ENCODE measurements around the gene TLR3.
A peak's percentile ranks its signal among the peaks of the same experiment; 100 is the strongest.

Gene TLR3

DNA sequence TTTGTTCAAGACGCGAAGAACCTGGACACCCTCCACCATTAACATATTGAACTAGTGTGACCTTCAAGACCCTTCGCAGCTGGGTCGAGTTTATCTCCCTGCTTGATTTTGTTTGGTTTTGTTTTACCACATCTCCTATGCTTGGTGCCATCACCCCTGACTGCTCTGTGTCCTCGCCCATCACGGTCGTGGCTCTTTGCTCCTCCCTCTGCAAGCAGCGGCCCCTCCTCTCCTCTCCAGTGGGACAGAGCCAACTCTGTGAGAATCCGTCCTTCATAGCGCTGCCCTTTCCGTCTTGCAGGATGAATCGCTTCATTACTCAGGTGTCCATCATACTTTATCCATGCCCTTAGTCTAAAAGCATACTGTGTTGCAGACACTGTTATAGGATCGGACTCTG is 26.4 kb downstream of the TLR3 start:
- peak; percentile 9 for DNase-seq (ENCODE audit: low read depth)
- H3K4me3 ChIP-seq (ENCODE audit: low read length) = no peak overlapping the region
- TF ChIP-seq, protein P1, sequence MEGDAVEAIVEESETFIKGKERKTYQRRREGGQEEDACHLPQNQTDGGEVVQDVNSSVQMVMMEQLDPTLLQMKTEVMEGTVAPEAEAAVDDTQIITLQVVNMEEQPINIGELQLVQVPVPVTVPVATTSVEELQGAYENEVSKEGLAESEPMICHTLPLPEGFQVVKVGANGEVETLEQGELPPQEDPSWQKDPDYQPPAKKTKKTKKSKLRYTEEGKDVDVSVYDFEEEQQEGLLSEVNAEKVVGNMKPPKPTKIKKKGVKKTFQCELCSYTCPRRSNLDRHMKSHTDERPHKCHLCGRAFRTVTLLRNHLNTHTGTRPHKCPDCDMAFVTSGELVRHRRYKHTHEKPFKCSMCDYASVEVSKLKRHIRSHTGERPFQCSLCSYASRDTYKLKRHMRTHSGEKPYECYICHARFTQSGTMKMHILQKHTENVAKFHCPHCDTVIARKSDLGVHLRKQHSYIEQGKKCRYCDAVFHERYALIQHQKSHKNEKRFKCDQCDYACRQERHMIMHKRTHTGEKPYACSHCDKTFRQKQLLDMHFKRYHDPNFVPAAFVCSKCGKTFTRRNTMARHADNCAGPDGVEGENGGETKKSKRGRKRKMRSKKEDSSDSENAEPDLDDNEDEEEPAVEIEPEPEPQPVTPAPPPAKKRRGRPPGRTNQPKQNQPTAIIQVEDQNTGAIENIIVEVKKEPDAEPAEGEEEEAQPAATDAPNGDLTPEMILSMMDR (IDR thresholded peaks at IDR 0.05; ENCODE audit: insufficient read depth, low read depth, low read length, missing control alignments) = no peak

DNA sequence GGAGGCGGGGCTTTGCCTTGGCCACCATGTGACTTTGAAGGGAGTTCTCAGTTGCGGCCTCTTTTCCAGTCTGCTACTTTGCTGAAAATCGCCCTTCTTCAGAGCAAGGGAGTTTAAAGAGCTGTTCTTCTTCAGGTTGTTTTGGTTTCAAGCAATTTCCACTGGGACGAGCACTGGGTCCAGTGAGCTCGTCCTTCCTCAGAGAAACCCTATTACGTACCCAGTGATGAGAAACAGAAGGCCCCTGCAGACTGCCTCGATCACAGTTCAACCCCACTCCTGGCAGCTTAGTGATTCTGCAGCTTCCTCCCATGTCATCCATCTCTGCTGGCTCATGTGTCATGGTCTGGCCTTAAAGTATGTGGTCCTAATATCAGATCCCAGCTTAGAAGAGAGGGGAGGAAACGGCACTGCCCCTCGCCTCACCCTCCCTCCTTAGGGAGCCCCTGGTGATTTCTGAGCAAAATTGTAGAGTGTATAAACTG is 27.8 kb downstream of the TLR3 start:
- no peak for DNase-seq (ENCODE audit: low read depth)
- H3K4me3 ChIP-seq (ENCODE audit: low read length) = no peak overlapping the region
- TF ChIP-seq, protein P1 (IDR thresholded peaks at IDR 0.05; ENCODE audit: insufficient read depth, low read depth, low read length, missing control alignments) = no peak

DNA sequence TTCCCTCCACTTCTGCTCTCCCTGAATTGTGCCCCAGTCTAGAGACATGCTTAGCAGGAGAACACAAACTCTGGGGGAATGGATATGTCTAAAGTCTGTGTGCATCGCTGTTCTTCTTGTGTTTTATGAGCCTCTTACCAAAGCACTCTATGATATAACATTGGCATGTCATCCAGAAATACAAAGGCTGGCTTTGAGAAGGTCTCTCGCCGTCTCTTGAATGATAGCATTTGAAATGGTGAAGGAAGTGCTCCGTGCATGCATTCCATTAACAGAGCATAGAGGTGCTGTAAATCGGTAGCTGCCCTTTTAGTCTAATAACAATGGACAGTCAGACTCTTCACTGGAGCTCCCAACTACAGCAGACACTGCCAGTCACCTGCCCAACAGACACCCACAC is 28.4 kb downstream of the TLR3 start:
- TF ChIP-seq, protein P1 (IDR thresholded peaks at IDR 0.05; ENCODE audit: insufficient read depth, low read depth, low read length, missing control alignments) = no peak
- no peak for DNase-seq (ENCODE audit: low read depth)

DNA sequence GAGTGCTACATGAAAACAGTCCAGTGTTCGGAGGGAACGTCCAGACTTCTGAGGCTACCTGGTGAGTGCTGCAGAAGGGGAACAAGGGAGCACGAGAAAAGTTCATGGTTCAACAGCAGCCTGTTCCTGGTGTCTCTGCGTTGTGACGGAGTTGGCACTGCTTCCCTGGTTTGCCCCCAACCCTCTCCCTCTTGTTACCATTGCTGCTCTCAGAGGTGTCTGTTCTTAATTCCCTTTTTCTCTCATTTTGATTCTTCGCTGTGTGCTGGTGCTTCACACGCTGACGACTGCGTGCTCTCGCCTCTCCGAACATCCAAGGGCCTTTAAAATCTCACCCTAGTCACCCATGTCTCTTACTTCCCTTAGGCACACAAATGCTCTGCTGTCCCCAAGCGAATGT is 34.0 kb downstream of the TLR3 start:
- no peak overlapping the region for H3K4me3 ChIP-seq (ENCODE audit: low read length)
- TF ChIP-seq, protein P1 (IDR thresholded peaks at IDR 0.05; ENCODE audit: insufficient read depth, low read depth, low read length, missing control alignments) = no peak
- no peak for DNase-seq (ENCODE audit: low read depth)

More for the DNA sequence above, 28.4 kb downstream of the TLR3 start:
- H3K4me3 ChIP-seq (ENCODE audit: low read length) = no peak overlapping the region

DNA sequence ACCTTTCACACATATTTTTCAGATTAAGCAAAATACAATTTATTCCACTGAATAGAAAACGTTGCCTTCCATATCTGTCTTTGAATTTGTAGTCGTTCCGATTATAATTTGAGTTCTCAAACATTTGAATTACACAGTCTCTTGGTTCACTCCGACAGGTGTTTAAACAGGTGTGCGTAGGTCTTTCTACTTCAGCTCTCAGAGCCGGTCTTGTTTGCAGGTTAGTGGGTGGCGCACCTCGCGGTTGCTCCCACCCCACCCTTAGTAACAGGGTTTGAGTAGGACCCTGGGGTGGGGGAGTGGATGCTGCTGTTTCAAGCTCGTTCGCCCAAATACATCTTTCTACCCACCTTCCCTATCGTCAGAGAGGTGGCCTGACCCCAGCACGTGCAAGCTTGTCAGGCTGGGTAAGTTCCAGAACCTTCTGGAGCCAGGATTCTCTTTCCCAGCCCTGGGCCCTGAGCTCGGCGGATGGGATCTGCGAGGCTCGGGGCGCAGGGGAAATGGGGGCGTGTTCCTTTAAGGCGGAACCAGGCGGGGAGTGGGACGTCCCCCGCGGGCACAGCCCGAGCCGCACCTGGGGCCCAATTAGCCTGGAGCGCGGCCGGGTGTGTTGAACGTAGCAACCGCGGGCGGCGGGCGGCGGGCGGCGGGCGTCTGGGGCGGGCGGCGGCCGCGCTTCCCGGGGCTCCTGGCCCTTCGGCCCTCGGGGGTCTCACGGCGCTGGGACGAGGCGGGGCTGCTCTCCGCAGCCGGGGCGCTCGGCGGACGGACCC is 35.3 kb downstream of the TLR3 start, which contains the start of gene FAM149A:
Gene FAM149A (plus strand): TSS at position 591 of the 776 bp plus-strand sequence.
- DNase-seq (ENCODE audit: low read depth) = peak; percentile 24
- H3K4me3 ChIP-seq (ENCODE audit: low read length) = no peak within 1 kb of the TSS
- TF ChIP-seq, protein P1 (IDR thresholded peaks at IDR 0.05; ENCODE audit: insufficient read depth, low read depth, low read length, missing control alignments) = no peak

DNA sequence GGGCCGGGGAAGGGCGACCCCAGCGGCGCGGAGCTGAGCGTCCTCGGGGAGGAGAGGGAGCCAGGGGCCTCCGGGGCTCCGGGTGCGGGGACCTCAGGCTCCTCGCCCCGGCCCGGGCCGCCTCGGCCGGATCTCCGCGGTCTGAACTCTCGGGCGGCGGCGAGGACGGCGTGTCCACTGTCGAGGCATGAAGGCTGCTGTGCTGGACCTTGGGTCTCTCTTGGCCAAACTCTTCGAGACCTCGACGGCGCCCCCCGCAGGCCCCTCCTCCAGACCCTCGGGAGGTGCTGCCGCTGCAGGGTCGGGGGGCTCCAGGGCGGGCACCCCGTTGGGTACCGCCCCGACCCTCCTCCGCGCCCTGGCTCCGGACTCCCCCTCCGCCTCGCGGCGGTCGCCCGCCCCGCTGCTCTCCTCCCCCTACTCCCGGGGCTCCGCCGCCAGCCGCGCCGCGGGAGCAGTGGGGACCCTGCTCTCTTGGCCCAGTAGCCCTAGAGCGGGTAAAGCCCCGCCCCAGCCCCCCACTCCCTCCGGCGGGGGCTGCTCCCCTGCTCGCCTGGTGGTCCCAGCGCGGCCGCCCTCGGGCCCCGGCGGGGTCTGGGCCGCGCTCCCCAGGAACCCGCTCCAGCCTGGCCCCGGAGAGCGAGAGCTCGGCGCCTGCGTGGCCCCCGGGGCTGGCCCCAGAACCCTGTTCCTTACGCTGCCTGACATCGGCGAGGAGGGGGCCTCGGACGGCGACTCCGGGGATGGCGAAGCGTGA is 36.1 kb downstream of the TLR3 start:
- H3K4me3 ChIP-seq (ENCODE audit: low read length) = no peak overlapping the region
- DNase-seq (ENCODE audit: low read depth) = no peak
- TF ChIP-seq, protein P1 (IDR thresholded peaks at IDR 0.05; ENCODE audit: insufficient read depth, low read depth, low read length, missing control alignments) = no peak
